Measurements from ENCODE around the gene HILPDA. TPM values are rescaled to one million over a fixed set of nuclear protein-coding genes. Genes with fewer than 3 reads are reported as not detected.

The HILPDA gene
- total and polyA plus RNA-seq, 2 donors (not counting 3 experiments of a cell fraction or from before 2014, with no cell fraction given) = 14.4 to 21.7 TPM

GRCh38 chr7:128458956-128459355, 3.3 kb downstream of the HILPDA start:
- H3K4me1 ChIP-seq (ENCODE audit: control insufficient read depth, extremely low read depth, insufficient read depth, low read length) = peaks cover 25% of the 10 kb centered on the region
- DNase-seq (ENCODE audit: low read depth, low spot score) (no peak), FAIRE-seq (no peak)
- H4K20me1 ChIP-seq (replicated peaks; ENCODE audit: control insufficient read depth, extremely low read depth, insufficient read depth, low read length) = no peaks in the 10 kb centered on the region
- ChIA-PET CTCF (interaction anchor here (0.7 to 4.5 kb wide), 21 partner anchors 11 to 428 kb away, joined by 3 to 632 read pairs (median 5); partner anchors contain the start of gene RBM28), POLR2A (no interaction called here)
- H3K9me1 ChIP-seq (replicated peaks; ENCODE audit: control insufficient read depth, extremely low read depth, insufficient read depth, low read length) = no peaks in the 10 kb centered on the region
- H3K27ac ChIP-seq (ENCODE audit: insufficient read depth, low read depth, low read length) = no peak overlapping the region
- no peak overlapping the region for H3K9ac ChIP-seq (replicated peaks; ENCODE audit: extremely low read depth, insufficient read depth, low read length)
- no peak for TF ChIP-seq POLR2AphosphoS5 (IDR thresholded peaks at IDR 0.05; ENCODE audit: insufficient read depth, low read depth, low read length)
- no peak overlapping the region for H3K4me2 ChIP-seq (ENCODE audit: insufficient read depth, low read length)
- H3K79me2 ChIP-seq (ENCODE audit: control insufficient read depth, insufficient read depth, low read length) = peaks cover 20% of the 10 kb centered on the region
- no peaks in the 10 kb centered on the region for H3K27me3 ChIP-seq (ENCODE audit: control insufficient read depth in 2 of 2, insufficient read depth in 2 of 2, low read length in 2 of 2)
- no peaks in the 10 kb centered on the region for H3K36me3 ChIP-seq (ENCODE audit: control insufficient read depth in 2 of 2, extremely low read depth in 1 of 2, insufficient read depth in 2 of 2, low read length in 2 of 2)
- BruUV-seq (replicated peaks) = no TSS peak
- no peaks in the 10 kb centered on the region for H3K9me3 ChIP-seq (replicated peaks; ENCODE audit: control insufficient read depth, insufficient read depth, low read length)
- H2AFZ ChIP-seq (ENCODE audit: low read depth, low read length) = no peak overlapping the region
- intact Hi-C loops (cut with micrococcal nuclease) = loop anchor here (1.0 kb wide), 2 partner anchors 32 to 61 kb away; no protein-coding TSS in a partner anchor
- H3K4me3 ChIP-seq (replicated peaks in 1 of 3; ENCODE audit: insufficient read depth in 1 of 3, low read depth in 1 of 3, low read length in 3 of 3) = no peak overlapping the region
- dilution Hi-C loops (cut with MboI; ENCODE audit: extremely low pct_ligation_motif_present, low sequenced_read_pairs) = no loop called here

GRCh38 chr7:128459394-128459878, 3.8 kb downstream of the HILPDA start:
- peaks cover 20% of the 10 kb centered on the region for H3K4me1 ChIP-seq (ENCODE audit: control insufficient read depth, extremely low read depth, insufficient read depth, low read length)
- H3K9me3 ChIP-seq (replicated peaks; ENCODE audit: control insufficient read depth, insufficient read depth, low read length) = no peaks in the 10 kb centered on the region
- ChIA-PET CTCF (interaction anchor here (0.6 to 4.5 kb wide), 28 partner anchors 10 to 427 kb away, joined by 3 to 632 read pairs (median 5); partner anchors contain the start of gene RBM28), POLR2A (no interaction called here)
- FAIRE-seq = peak; percentile 69
- intact Hi-C loops (cut with micrococcal nuclease) = loop anchor here (1.0 kb wide), 2 partner anchors 32 to 61 kb away; no protein-coding TSS in a partner anchor
- DNase-seq (ENCODE audit: low read depth, low spot score) = peak; percentile 82
- no peaks in the 10 kb centered on the region for H3K27me3 ChIP-seq (ENCODE audit: control insufficient read depth in 2 of 2, insufficient read depth in 2 of 2, low read length in 2 of 2)
- TF ChIP-seq CTCF (IDR thresholded peaks at IDR 0.05; ENCODE audit: extremely low read depth in 1 of 2, insufficient read depth in 1 of 2, low read depth in 1 of 2, low read length in 2 of 2) = peak; percentile 68 to 82
- TF ChIP-seq GATA2 (IDR thresholded peaks at IDR 0.05; ENCODE audit: insufficient read depth, insufficient read length, low read depth, low read length) = no peak
- H4K20me1 ChIP-seq (replicated peaks; ENCODE audit: control insufficient read depth, extremely low read depth, insufficient read depth, low read length) = no peaks in the 10 kb centered on the region
- H3K9ac ChIP-seq (replicated peaks; ENCODE audit: extremely low read depth, insufficient read depth, low read length) = no peak overlapping the region
- no peaks in the 10 kb centered on the region for H3K36me3 ChIP-seq (ENCODE audit: control insufficient read depth in 2 of 2, extremely low read depth in 1 of 2, insufficient read depth in 2 of 2, low read length in 2 of 2)
- no peak overlapping the region for H2AFZ ChIP-seq (ENCODE audit: low read depth, low read length)
- no peak overlapping the region for H3K4me3 ChIP-seq (replicated peaks in 1 of 3; ENCODE audit: insufficient read depth in 1 of 3, low read depth in 1 of 3, low read length in 3 of 3)
- no peak overlapping the region for H3K4me2 ChIP-seq (ENCODE audit: insufficient read depth, low read length)
- peaks cover 20% of the 10 kb centered on the region for H3K79me2 ChIP-seq (ENCODE audit: control insufficient read depth, insufficient read depth, low read length)
- H3K9me1 ChIP-seq (replicated peaks; ENCODE audit: control insufficient read depth, extremely low read depth, insufficient read depth, low read length) = no peaks in the 10 kb centered on the region
- BruUV-seq (replicated peaks) = no TSS peak
- H3K27ac ChIP-seq (ENCODE audit: insufficient read depth, low read depth, low read length) = no peak overlapping the region
- dilution Hi-C loops (cut with MboI; ENCODE audit: extremely low pct_ligation_motif_present, low sequenced_read_pairs) = no loop called here

Measured in endothelial cell of umbilical vein (primary cell).